SU-DHL-6 (cell line): ENCODE data around the gene SINHCAF.

ENCODE experiments used
- H2AFZ ChIP-seq: fragments of 200-600 bp; sonication (generic); 2 replicates; pipeline ENCODE4 v1.6.1; 2014; ENCODE audit warnings: low read depth, mild to moderate bottlenecking, moderate library complexity, mixed read lengths, antibody characterized with exemption, low read length; ENCODE audit not compliant: severe bottlenecking
- H3F3A ChIP-seq: fragments of 200-600 bp; shearing (Covaris generic); 2 replicates; pipeline ENCODE4 v1.6.0; 2016; ENCODE audit warnings: antibody characterized with exemption, mild to moderate bottlenecking; ENCODE audit not compliant: insufficient read depth
- H3K27ac ChIP-seq: fragments of 200-600 bp; sonication (generic); 2 replicates; pipeline ENCODE4 v1.5.1; 2016; ENCODE audit warnings: low read depth, mild to moderate bottlenecking, low read length, moderate library complexity, mixed read lengths
- H3K27me3 ChIP-seq: fragments of 200-600 bp; sonication (generic), shearing (Covaris generic); 2 replicates; pipeline ENCODE4 v1.6.0; 2014; ENCODE audit warnings: mild to moderate bottlenecking, low read length
- H3K36me3 ChIP-seq: fragments of 200-600 bp; sonication (generic); 2 replicates; pipeline ENCODE4 v1.6.1; 2014; ENCODE audit warnings: mild to moderate bottlenecking, low read length, mixed read lengths
- H3K4me2 ChIP-seq: fragments of 300-600, 200-600 bp; shearing (Covaris generic), sonication (generic); 2 replicates; pipeline ENCODE4 v1.6.0; 2014; ENCODE audit warnings: low read length, low read depth, mild to moderate bottlenecking; ENCODE audit not compliant: poor library complexity, severe bottlenecking
- H3K4me3 ChIP-seq: fragments of 200-600 bp; sonication (generic); 2 replicates; pipeline ENCODE4 v1.5.1; 2014; ENCODE audit warnings: antibody characterized with exemption, low read length, mild to moderate bottlenecking, mixed read lengths; ENCODE audit not compliant: insufficient read depth, poor library complexity, severe bottlenecking
- H3K79me2 ChIP-seq: fragments of 200-600 bp; sonication (generic); 2 replicates; pipeline ENCODE4 v1.6.1; 2014; ENCODE audit warnings: mild to moderate bottlenecking, low read length, moderate library complexity; ENCODE audit not compliant: insufficient read depth
- H3K9ac ChIP-seq: fragments of 200-600 bp; sonication (generic); 2 replicates; pipeline ENCODE4 v1.7.0; 2014; ENCODE audit warnings: mild to moderate bottlenecking, low read length
- H3K9me2 ChIP-seq: fragments of 200-600 bp; sonication (generic); replicated peaks from 2 replicates; pipeline ENCODE4 v1.6.1; 2014; ENCODE audit warnings: low read length; ENCODE audit not compliant: insufficient read depth
- H3K9me3 ChIP-seq: fragments of 200-600 bp; sonication (generic); 2 replicates; pipeline ENCODE4 v1.6.1; 2014; ENCODE audit warnings: low read length, mixed read lengths; ENCODE audit not compliant: insufficient read depth
- H4K20me1 ChIP-seq: fragments of 200-600 bp; sonication (generic); 2 replicates; pipeline ENCODE4 v1.6.1; 2014; ENCODE audit warnings: low read depth, mild to moderate bottlenecking, antibody characterized with exemption, low read length, moderate library complexity, mixed read lengths
- EZH2phosphoT487 ChIP-seq: fragments of 200-600 bp; sonication (generic), shearing (Covaris generic); conservative IDR thresholded peaks from 2 replicates; pipeline ENCODE4 v1.6.1; 2018; ENCODE audit warnings: mild to moderate bottlenecking, antibody characterized with exemption, low read length, moderate library complexity, mixed read lengths
- TF ChIP-seq, protein P1 (sequence below): fragments of 200-600 bp; sonication (generic); IDR thresholded peaks from one replicate; pipeline ENCODE4 v1.5.1; 2017; ENCODE audit warnings: antibody characterized with exemption, mild to moderate bottlenecking, low read length, moderate library complexity; ENCODE audit not compliant: insufficient read depth, poor library complexity, severe bottlenecking

The SINHCAF gene

DNA sequence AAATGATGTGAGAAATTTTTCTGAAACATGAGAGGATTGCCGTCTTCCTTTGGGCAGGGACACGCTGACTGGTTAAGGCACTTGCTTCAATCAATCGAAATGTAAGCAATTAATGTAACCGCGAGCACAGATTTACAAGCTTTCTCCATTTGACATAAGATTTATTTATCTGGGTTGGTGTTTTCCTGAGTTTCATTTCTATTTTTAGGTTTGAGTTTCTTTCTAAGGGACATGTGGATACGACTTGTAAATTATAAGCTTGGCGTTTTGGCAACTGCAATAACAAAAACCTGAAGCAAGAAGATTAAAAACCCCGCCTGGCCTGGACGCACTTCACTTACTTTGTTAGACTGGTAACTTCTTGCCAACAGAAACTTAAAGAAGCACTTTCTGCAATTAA lies 20.3 kb upstream of the SINHCAF start:
- no peaks in the 10 kb centered on the region for H3F3A ChIP-seq
- H2AFZ ChIP-seq = no peak overlapping the region
- TF ChIP-seq, protein P1, sequence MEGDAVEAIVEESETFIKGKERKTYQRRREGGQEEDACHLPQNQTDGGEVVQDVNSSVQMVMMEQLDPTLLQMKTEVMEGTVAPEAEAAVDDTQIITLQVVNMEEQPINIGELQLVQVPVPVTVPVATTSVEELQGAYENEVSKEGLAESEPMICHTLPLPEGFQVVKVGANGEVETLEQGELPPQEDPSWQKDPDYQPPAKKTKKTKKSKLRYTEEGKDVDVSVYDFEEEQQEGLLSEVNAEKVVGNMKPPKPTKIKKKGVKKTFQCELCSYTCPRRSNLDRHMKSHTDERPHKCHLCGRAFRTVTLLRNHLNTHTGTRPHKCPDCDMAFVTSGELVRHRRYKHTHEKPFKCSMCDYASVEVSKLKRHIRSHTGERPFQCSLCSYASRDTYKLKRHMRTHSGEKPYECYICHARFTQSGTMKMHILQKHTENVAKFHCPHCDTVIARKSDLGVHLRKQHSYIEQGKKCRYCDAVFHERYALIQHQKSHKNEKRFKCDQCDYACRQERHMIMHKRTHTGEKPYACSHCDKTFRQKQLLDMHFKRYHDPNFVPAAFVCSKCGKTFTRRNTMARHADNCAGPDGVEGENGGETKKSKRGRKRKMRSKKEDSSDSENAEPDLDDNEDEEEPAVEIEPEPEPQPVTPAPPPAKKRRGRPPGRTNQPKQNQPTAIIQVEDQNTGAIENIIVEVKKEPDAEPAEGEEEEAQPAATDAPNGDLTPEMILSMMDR = no peak
- no peak for TF ChIP-seq EZH2phosphoT487
- H3K27me3 ChIP-seq = no peaks in the 10 kb centered on the region
- no peaks in the 10 kb centered on the region for H4K20me1 ChIP-seq
- H3K36me3 ChIP-seq = no peaks in the 10 kb centered on the region
- no peak overlapping the region for H3K27ac ChIP-seq
- H3K79me2 ChIP-seq = no peaks in the 10 kb centered on the region
- H3K9ac ChIP-seq = no peak overlapping the region
- H3K4me3 ChIP-seq = no peak overlapping the region
- no peaks in the 10 kb centered on the region for H3K9me3 ChIP-seq
- no peaks in the 10 kb centered on the region for H3K9me2 ChIP-seq
- no peak overlapping the region for H3K4me2 ChIP-seq

DNA sequence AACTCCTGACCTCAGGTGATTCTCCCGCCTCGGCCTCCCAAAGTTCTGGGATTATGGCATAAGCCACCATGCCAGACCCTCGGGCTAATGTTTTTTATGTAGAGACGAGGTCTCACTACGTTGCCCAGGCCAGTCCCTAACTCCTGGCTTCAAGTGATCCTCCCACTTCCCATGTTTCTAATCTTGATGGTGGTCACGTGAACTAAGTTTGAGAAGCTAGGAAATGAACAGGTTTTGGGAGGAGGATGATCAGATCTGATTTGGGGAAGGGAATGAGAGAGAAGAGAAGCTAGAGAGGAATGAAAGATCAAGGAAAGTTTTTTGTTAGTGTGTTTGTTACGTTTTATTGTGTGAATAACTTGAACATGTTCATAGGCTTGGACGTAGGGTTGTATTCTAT lies 17.2 kb upstream of the SINHCAF start:
- no peaks in the 10 kb centered on the region for H3K27me3 ChIP-seq
- no peaks in the 10 kb centered on the region for H4K20me1 ChIP-seq
- no peaks in the 10 kb centered on the region for H3K9me2 ChIP-seq
- H3K79me2 ChIP-seq = no peaks in the 10 kb centered on the region
- H3K9ac ChIP-seq = no peak overlapping the region
- H2AFZ ChIP-seq = no peak overlapping the region
- H3K9me3 ChIP-seq = no peaks in the 10 kb centered on the region
- no peak overlapping the region for H3K4me3 ChIP-seq
- no peaks in the 10 kb centered on the region for H3K36me3 ChIP-seq
- H3K4me2 ChIP-seq = no peak overlapping the region
- H3F3A ChIP-seq = no peaks in the 10 kb centered on the region
- TF ChIP-seq, protein P1 = no peak
- H3K27ac ChIP-seq = no peak overlapping the region

DNA sequence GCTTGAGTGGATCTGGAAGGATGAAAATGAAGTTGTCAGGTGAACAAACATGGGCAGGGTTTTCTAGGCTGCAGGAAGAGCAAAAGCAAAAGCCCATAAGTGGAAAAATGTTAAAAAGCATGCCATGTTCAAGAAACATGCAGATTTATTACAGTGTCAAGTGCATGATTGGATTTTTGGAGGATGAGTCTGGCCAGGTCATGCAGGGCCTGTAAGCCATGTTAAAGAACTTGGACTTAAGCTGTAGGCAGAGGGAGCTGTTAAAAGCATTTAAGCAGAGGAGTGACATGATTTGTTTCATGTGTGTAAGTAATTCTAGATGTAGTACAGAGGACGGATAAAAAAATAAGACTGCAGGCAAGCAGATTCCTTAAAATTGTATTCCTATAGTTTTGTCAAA lies 16.3 kb upstream of the SINHCAF start:
- Histone ChIP-seq H3K27ac (no peak overlapping the region), H2AFZ (no peak overlapping the region), H4K20me1 (no peaks in the 10 kb centered on the region), H3K4me3 (no peak overlapping the region), H3K9ac (no peak overlapping the region), H3K9me3 (no peaks in the 10 kb centered on the region), H3K4me2 (no peak overlapping the region), H3K27me3 (no peaks in the 10 kb centered on the region), H3K79me2 (no peaks in the 10 kb centered on the region), H3K36me3 (no peaks in the 10 kb centered on the region), H3F3A (no peaks in the 10 kb centered on the region), H3K9me2 (no peaks in the 10 kb centered on the region)
- TF ChIP-seq, protein P1 = no peak
- no peak for TF ChIP-seq EZH2phosphoT487
